ENCODE data around the gene MAPK10.

Gene MAPK10

DNA sequence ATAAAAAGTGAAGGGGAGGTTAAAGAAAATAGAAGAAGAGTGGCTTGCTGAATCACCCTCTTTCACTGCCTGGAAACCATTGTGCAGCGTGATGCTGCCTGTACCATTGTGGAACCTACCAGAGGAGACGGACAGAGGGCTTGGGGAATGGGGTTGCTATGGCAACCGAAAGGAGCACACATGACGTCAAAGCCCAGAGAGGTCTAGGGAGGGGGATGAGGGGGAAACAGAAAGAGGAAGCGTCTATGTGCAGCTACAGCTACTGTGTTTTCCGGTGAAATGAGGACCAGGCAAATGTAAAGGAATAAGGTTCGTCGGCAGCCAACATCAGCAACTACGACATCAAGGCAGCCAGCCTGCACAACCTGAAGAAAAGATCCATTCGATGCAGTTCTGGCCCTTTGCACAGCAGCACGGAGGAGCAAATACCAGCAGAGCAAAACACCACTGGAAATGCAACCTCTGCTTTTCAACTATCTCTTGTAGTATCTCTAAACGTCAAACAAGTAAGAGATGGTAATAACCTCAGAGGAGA, at the start of gene MAPK10:
TSS of gene MAPK10 (minus strand) at position 110 of the 535 bp plus-strand sequence.
- DNase-seq (ENCODE audit: low spot score) = peak; percentile 63
- TF ChIP-seq, protein P1, sequence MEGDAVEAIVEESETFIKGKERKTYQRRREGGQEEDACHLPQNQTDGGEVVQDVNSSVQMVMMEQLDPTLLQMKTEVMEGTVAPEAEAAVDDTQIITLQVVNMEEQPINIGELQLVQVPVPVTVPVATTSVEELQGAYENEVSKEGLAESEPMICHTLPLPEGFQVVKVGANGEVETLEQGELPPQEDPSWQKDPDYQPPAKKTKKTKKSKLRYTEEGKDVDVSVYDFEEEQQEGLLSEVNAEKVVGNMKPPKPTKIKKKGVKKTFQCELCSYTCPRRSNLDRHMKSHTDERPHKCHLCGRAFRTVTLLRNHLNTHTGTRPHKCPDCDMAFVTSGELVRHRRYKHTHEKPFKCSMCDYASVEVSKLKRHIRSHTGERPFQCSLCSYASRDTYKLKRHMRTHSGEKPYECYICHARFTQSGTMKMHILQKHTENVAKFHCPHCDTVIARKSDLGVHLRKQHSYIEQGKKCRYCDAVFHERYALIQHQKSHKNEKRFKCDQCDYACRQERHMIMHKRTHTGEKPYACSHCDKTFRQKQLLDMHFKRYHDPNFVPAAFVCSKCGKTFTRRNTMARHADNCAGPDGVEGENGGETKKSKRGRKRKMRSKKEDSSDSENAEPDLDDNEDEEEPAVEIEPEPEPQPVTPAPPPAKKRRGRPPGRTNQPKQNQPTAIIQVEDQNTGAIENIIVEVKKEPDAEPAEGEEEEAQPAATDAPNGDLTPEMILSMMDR (IDR thresholded peaks at IDR 0.05; ENCODE audit: extremely low read depth, missing control alignments) = no peak

DNA sequence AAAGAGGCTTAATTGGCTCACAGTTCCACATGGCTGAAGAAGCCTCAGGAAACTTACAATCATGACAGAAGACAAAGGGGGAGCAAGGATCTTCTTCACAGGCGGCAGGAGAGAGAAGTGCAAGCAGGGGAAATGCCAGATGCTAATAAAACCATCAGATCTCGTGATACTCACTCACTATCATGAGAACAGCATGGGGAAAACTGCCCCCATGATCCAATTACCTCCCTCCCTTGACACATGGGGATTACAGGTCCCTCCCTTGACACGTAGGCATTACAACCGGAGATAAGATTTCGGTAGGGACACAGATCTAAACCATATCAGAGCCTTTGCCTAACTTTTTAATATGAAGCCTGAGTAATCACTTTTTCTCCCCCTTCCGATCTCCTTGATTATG, 43.7 kb upstream of the MAPK10 start:
- TF ChIP-seq, protein P1 (IDR thresholded peaks at IDR 0.05; ENCODE audit: extremely low read depth, missing control alignments) = no peak
- DNase-seq (ENCODE audit: low spot score) = no peak

DNA sequence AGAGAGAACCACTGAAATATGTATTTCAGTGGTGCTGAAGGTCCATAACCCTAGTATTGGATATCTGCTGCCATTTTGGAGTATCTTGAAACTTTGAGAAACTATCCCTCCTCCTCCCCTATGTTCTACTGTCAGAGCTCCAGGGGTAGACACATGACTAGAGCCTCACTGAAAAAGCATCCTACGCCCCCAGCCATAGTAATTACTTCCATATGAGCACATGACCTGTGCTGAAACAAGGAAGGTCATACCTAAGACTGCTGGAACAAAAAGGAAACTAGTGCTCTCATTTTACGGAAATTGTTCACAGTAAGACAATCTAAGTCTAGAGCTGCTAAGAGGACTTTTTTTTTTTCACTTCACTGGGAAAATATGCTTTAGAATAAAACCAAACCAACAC, 42.0 kb upstream of the MAPK10 start:
- no peak for DNase-seq (ENCODE audit: low spot score)
- TF ChIP-seq, protein P1 (IDR thresholded peaks at IDR 0.05; ENCODE audit: extremely low read depth, missing control alignments) = no peak

DNA sequence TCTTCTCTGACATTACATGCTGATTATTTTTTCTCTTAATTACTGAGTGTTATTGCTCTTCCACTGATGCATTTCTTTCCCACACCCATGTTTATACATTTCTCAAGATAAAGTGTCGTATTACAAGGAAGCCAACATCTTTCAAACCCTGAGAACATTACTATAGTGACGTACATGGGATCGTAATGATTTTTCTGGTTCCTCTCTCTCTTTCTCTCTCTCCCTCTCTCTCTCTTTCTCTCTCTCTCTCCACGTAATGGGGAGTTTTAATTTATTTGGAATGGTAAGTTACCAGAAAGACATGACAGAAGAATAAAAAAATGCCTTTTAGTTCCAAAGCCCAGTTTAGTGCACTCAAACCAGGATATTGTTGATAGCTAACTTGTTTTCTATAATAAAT, 40.4 kb upstream of the MAPK10 start:
- no peak for DNase-seq (ENCODE audit: low spot score)
- TF ChIP-seq, protein P1 (IDR thresholded peaks at IDR 0.05; ENCODE audit: extremely low read depth, missing control alignments) = no peak

DNA sequence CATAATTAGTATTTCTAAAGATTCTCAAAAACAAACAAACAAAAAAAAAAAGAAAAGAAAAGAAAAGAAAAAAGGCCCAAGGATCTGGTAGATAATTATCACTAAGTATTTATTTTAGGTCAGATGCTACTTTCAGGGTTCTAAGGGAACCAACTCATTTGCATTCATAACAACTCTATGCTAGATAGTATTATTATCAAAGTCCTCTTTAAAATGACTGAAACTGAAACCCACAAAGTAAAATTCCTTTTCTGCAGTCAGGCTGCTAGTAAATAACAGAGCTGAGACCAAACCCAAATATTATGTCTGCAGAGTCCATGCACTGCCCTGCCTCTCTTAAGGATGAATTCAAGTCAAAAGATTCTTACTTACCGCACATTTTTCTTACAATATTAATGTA, 38.3 kb upstream of the MAPK10 start:
- TF ChIP-seq, protein P1 (IDR thresholded peaks at IDR 0.05; ENCODE audit: extremely low read depth, missing control alignments) = no peak
- DNase-seq (ENCODE audit: low spot score) = no peak

DNA sequence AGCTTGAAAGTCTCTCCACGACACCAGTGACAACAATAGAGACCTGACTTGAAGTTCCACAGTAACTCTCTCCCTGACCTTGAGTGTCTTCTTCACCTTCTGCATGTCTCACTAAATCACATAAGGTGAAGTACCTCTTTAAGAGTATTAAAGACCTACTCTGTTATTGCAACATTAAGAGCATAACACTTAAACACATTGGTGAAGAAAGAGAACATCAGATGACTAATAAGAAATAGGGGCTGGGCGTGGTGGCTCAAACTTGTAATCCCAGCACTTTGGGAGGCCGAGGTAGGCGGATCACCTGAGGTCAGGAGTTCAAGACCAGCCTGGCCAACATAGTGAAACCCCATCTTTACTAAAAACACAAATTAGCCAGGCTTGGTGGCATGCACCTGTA, 33.9 kb upstream of the MAPK10 start:
- TF ChIP-seq, protein P1 (IDR thresholded peaks at IDR 0.05; ENCODE audit: extremely low read depth, missing control alignments) = no peak
- DNase-seq (ENCODE audit: low spot score) = no peak

DNA sequence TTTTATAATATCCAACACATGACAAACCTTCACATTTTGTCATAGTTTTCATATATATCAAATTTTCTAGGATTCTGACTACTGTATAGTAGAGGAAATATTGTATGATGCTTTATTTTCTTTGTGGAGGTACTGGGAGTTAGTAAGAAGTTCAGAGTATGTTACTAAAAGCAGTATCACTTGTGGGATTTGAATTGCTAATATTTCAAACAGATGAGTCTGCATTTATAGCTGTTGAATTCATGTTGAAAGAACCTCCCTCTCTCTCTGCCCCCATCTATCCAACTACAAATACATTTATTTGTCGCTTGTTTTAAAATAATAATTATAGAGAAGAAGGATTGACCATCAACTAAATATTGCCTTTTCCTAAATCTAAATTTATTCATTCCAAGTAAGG, 29.8 kb upstream of the MAPK10 start:
- no peak for DNase-seq (ENCODE audit: low spot score)
- TF ChIP-seq, protein P1 (IDR thresholded peaks at IDR 0.05; ENCODE audit: extremely low read depth, missing control alignments) = no peak
